Neural progenitor cell (in vitro differentiated cells): ENCODE measurements around the gene SPHK1. TPM values are rescaled to one million over a fixed set of nuclear protein-coding genes. Genes with fewer than 3 reads are reported as not detected.

Experiments
- DNase-seq: peaks from one replicate; pipeline ENCODE4 v3.0.0-alpha.2; 2016; ENCODE audit warnings: low spot score
- H2AFZ ChIP-seq: fragments of 200-600 bp; sonication (generic); replicated peaks from 2 replicates; pipeline ENCODE4 v1.6.1; 2016; ENCODE audit warnings: antibody characterized with exemption
- H3F3A ChIP-seq: fragments of 200-600 bp; sonication (generic); 2 replicates; pipeline ENCODE4 v1.6.1; 2016; ENCODE audit warnings: antibody characterized with exemption, low read depth
- H3K27ac ChIP-seq: fragments of 200-600 bp; sonication (generic); 2 replicates; pipeline ENCODE4 v1.5.1; 2016; ENCODE audit warnings: mild to moderate bottlenecking
- H3K27me3 ChIP-seq: fragments of 200-600 bp; sonication (generic); 2 replicates; pipeline ENCODE4 v1.6.1; 2016; ENCODE audit warnings: mild to moderate bottlenecking, moderate library complexity
- H3K36me3 ChIP-seq: fragments of 200-600 bp; sonication (generic); 2 replicates; pipeline ENCODE4 v1.5.1; 2016
- H3K4me1 ChIP-seq: fragments of 200-600 bp; sonication (generic); 2 replicates; pipeline ENCODE4 v1.6.1; 2016; ENCODE audit warnings: mixed run types
- H3K4me2 ChIP-seq: fragments of 200-600 bp; sonication (generic); 2 replicates; pipeline ENCODE4 v1.6.1; 2016
- H3K4me3 ChIP-seq: fragments of 200-600 bp; sonication (generic); 2 replicates; pipeline ENCODE4 v1.5.1; 2016
- H3K79me2 ChIP-seq: fragments of 200-600 bp; sonication (generic); 2 replicates; pipeline ENCODE4 v1.6.1; 2016; ENCODE audit warnings: low read depth
- H3K9ac ChIP-seq: fragments of 200-600 bp; sonication (generic); 2 replicates; pipeline ENCODE4 v1.6.1; 2016
- H3K9me3 ChIP-seq: fragments of 200-600 bp; sonication (generic); 2 replicates; pipeline ENCODE4 v1.5.1; 2016; ENCODE audit warnings: low read depth
- H4K20me1 ChIP-seq: fragments of 200-600 bp; sonication (generic); 2 replicates; pipeline ENCODE4 v1.6.1; 2016; ENCODE audit warnings: low read depth
- H3K27ac Mint-ChIP-seq: 3 replicates; pipeline ENCODE4 v1.8.0; 2021; ENCODE audit warnings: mixed read lengths
- H3K27me3 Mint-ChIP-seq: 2 replicates; pipeline ENCODE4 v1.8.0; 2022; ENCODE audit warnings: low read depth, mild to moderate bottlenecking, inconsistent platforms, moderate library complexity, mixed read lengths; ENCODE audit not compliant: insufficient read depth
- H3K36me3 Mint-ChIP-seq: 3 replicates; pipeline ENCODE4 v1.8.0; 2021; ENCODE audit warnings: mixed read lengths
- H3K4me1 Mint-ChIP-seq: 3 replicates; pipeline ENCODE4 v1.8.0; 2021; ENCODE audit warnings: mixed read lengths
- H3K4me3 Mint-ChIP-seq: 3 replicates; pipeline ENCODE4 v1.8.0; 2021; ENCODE audit warnings: mild to moderate bottlenecking, moderate library complexity, mixed read lengths
- H3K9me3 Mint-ChIP-seq: 3 replicates; pipeline ENCODE4 v1.8.0; 2020; ENCODE audit warnings: mixed read lengths
- CTCF ChIP-seq: fragments of 200-600 bp; sonication (generic); IDR thresholded peaks from 2 replicates; pipeline ENCODE4 v1.5.1; 2017; ENCODE audit warnings: antibody characterized with exemption, mild to moderate bottlenecking
- EZH2 ChIP-seq: fragments of 200-600 bp; sonication (generic); IDR thresholded peaks from 2 replicates; pipeline ENCODE4 v1.6.1; 2017; ENCODE audit warnings: antibody characterized with exemption, mild to moderate bottlenecking, moderate library complexity
- EZH2phosphoT487 ChIP-seq: fragments of 200-600 bp; sonication (generic); IDR thresholded peaks from 2 replicates; pipeline ENCODE4 v1.6.1; 2017; ENCODE audit warnings: antibody characterized with exemption
- total RNA-seq: library from RNA; depleted of rRNA; stranded (reverse); fragments of >200 nt; gene quantifications from 2 replicates; pipeline ENCODE4 v1.2.3, GENCODE V29; 2015; ENCODE audit warnings: low replicate concordance

SPHK1 gene
- total RNA-seq, 1 donor from 2014 or later, result 1.3 TPM

GRCh38 chr17:76432004-76432403 is 47.6 kb downstream of the SPHK1 start:
- Histone ChIP-seq H3K27me3 (no peaks in the 10 kb centered on the region), H3K4me2 (no peak overlapping the region), H3K9me3 (no peaks in the 10 kb centered on the region), H3K79me2 (peaks cover 84% of the 10 kb centered on the region), H3K4me3 (no peak overlapping the region), H3K4me1 (peaks cover 17% of the 10 kb centered on the region), H3F3A (peaks cover 8% of the 10 kb centered on the region), H3K27ac (no peak overlapping the region), H2AFZ (no peak overlapping the region), H3K36me3 (no peaks in the 10 kb centered on the region), H3K9ac (no peak overlapping the region), H4K20me1 (peaks cover 88% of the 10 kb centered on the region)
- Mint-ChIP-seq H3K4me1 (peaks cover 23% of the 10 kb centered on the region), H3K9me3 (peaks cover 2% of the 10 kb centered on the region), H3K27me3 (no peaks in the 10 kb centered on the region), H3K27ac (no peak overlapping the region), H3K4me3 (no peak overlapping the region), H3K36me3 (peaks cover 16% of the 10 kb centered on the region)
- TF ChIP-seq EZH2 (no peak), CTCF (no peak), EZH2phosphoT487 (no peak)
- DNase-seq, result no peak

GRCh38 chr17:76432712-76433336 is 48.4 kb downstream of the SPHK1 start:
- Mint-ChIP-seq H3K27me3 (peaks cover 2% of the 10 kb centered on the region), H3K36me3 (peaks cover 16% of the 10 kb centered on the region), H3K9me3 (peaks cover 2% of the 10 kb centered on the region), H3K4me3 (no peak overlapping the region), H3K4me1 (peaks cover 26% of the 10 kb centered on the region), H3K27ac (no peak overlapping the region)
- peak; percentile 49 for TF ChIP-seq CTCF
- TF ChIP-seq EZH2, result no peak
- DNase-seq, result peak; percentile 24
- H3K4me3 ChIP-seq, result no peak overlapping the region
- no peaks in the 10 kb centered on the region for H3K9me3 ChIP-seq
- H3K9ac ChIP-seq, result no peak overlapping the region
- peaks cover 90% of the 10 kb centered on the region for H3K79me2 ChIP-seq
- peaks cover 88% of the 10 kb centered on the region for H4K20me1 ChIP-seq
- no peaks in the 10 kb centered on the region for H3K27me3 ChIP-seq
- H3K4me1 ChIP-seq, result peaks cover 17% of the 10 kb centered on the region
- H3F3A ChIP-seq, result peaks cover 8% of the 10 kb centered on the region
- H3K36me3 ChIP-seq, result no peaks in the 10 kb centered on the region
- no peak overlapping the region for H3K4me2 ChIP-seq
- H3K27ac ChIP-seq, result no peak overlapping the region
- H2AFZ ChIP-seq, result no peak overlapping the region

- H4K20me1 ChIP-seq, result peaks cover 88% of the 10 kb centered on the region
- peaks cover 16% of the 10 kb centered on the region for H3K36me3 Mint-ChIP-seq
- no peak overlapping the region for H3K4me3 ChIP-seq
- H3K27ac ChIP-seq, result no peak overlapping the region
- peaks cover 26% of the 10 kb centered on the region for H3K4me1 Mint-ChIP-seq
- peaks cover 2% of the 10 kb centered on the region for H3K27me3 Mint-ChIP-seq
- TF ChIP-seq EZH2 (no peak), CTCF (no peak), EZH2phosphoT487 (no peak)
- no peaks in the 10 kb centered on the region for H3K27me3 ChIP-seq
- H3K9ac ChIP-seq, result no peak overlapping the region
- peaks cover 17% of the 10 kb centered on the region for H3K4me1 ChIP-seq
- no peak overlapping the region for H3K4me2 ChIP-seq
- peaks cover 8% of the 10 kb centered on the region for H3F3A ChIP-seq
- no peak for DNase-seq
- no peaks in the 10 kb centered on the region for H3K9me3 Mint-ChIP-seq
- H3K4me3 Mint-ChIP-seq, result no peak overlapping the region
- no peak overlapping the region for H3K27ac Mint-ChIP-seq
- H3K9me3 ChIP-seq, result no peaks in the 10 kb centered on the region
- H3K79me2 ChIP-seq, result peaks cover 91% of the 10 kb centered on the region
- no peak overlapping the region for H2AFZ ChIP-seq
- H3K36me3 ChIP-seq, result no peaks in the 10 kb centered on the region
Observed at GRCh38 chr17:76433693-76434092, 49.3 kb downstream of the SPHK1 start.
